ENCODE data around the gene CLDN14.
A peak's percentile ranks its signal among the peaks of the same experiment; 100 is the strongest.

The CLDN14 gene

DNA sequence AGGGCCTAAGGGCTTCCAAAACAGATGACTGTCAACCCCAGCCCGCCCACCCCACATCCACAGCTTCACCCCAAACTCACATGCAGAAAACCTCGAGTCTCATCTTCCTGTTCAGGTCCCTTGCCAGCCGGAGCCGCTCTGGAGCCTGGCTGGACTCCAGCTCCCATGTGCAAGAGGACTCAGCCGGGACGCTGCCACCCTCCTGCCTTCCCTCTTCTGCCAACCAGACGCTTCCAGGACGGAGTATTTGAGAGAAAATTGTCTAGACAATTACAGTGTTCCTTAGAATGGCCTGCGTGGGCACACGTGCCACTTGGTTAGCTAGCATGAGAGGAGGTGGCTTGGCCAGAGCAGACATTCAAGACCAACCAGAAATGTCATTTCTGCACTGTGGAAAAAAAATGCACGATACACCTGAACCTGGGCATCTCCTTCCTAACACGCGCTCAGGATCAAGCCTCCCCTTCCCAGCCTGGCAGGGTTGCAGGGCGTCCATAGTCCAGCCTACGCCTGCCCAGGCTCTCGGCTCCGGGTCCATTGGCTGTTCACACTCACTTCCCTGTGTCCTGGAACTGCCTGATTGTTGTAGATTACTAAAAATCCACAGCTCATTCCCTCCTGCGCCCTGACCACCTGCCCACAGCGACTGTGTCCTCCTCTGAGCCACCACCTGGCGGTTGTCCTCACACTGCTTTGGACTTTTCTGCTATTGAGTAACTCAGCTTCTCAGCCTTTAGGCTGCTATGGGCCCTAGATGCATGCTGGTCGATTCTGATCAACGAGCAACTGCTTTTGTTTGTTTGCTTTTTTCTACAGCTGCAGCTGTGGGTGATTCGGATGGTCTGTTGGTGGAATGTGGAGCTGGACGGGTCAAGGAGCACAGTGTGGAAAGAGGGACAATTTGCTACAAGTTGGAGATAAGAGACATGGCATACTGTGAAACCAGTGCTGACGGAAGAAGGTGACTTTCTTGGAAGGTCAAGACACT, at the start of gene CLDN14:
Gene CLDN14, minus strand, starts transcription at position 708 of the 988 bp plus-strand sequence. CDS start 18,427 bp downstream, outside the sequence.
- no peak for DNase-seq (ENCODE audit: low read depth)

- no peak for DNase-seq (ENCODE audit: low read depth)
These were observed 48.8 kb upstream of the CLDN14 start for GRCh38 chr21:36528716-36529115.

- no peak for DNase-seq (ENCODE audit: low read depth)
These were observed 47.4 kb upstream of the CLDN14 start for GRCh38 chr21:36527317-36527716.

GRCh38 chr21:36526104-36526503, 46.2 kb upstream of the CLDN14 start:
- no peak for DNase-seq (ENCODE audit: low read depth)

GRCh38 chr21:36524477-36524876, 44.6 kb upstream of the CLDN14 start:
- no peak for DNase-seq (ENCODE audit: low read depth)

DNA sequence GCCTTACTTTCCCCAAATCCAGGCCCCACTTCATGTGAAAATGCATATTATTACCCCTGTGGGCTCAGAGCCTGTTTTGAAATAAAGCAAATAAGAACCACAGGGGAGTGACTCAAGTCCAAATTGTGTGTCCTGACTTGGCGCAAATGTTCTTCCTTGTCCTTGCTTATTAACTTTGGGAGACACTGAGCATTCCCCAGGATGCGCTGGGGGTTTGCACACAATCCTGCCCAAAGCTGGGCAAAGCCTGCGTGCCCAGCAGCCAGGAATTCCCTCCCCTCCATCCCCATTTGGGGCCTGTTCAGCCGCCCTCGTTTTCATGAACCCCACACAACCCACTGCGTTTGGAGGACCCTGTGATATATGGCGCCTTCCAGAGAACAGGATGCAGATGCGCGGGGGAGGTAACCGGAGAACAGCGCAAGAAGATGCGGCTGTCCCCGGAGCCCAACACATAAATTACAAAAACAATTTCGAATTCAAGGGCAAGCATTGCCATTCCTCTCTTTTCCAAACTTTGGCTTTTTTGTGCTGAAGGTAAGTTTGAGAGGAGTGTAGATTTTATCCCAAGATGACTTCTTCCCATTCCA, 42.4 kb upstream of the CLDN14 start:
- no peak for DNase-seq (ENCODE audit: low read depth)

- no peak for DNase-seq (ENCODE audit: low read depth)
These were observed 39.1 kb upstream of the CLDN14 start for GRCh38 chr21:36518883-36519492.

GRCh38 chr21:36517366-36518075, 37.6 kb upstream of the CLDN14 start:
- DNase-seq (ENCODE audit: low read depth), result no peak

GRCh38 chr21:36516281-36516680, 36.4 kb upstream of the CLDN14 start:
- DNase-seq (ENCODE audit: low read depth), result no peak

GRCh38 chr21:36513430-36513829, 33.5 kb upstream of the CLDN14 start:
- DNase-seq (ENCODE audit: low read depth), result no peak

DNA sequence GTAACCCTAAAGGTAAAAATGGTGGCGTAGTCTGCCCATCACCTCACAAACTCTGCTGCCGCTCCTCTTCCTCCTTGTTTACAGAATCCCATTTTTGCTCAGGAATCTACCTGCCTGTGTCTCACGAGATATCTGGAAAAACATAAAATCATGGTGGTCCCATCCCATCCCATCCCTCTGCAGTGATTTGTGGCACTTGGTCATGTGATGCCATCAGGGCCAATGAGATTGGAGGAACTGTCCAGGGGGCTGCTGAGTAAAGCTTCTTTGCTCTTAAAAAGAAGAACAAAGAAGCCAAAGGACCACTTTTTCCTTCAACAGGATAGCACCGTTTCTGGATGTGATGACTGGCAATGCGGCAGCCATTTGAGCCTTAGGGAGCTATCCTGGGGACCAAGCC, 33.0 kb upstream of the CLDN14 start:
- no peak for DNase-seq (ENCODE audit: low read depth)

DNA sequence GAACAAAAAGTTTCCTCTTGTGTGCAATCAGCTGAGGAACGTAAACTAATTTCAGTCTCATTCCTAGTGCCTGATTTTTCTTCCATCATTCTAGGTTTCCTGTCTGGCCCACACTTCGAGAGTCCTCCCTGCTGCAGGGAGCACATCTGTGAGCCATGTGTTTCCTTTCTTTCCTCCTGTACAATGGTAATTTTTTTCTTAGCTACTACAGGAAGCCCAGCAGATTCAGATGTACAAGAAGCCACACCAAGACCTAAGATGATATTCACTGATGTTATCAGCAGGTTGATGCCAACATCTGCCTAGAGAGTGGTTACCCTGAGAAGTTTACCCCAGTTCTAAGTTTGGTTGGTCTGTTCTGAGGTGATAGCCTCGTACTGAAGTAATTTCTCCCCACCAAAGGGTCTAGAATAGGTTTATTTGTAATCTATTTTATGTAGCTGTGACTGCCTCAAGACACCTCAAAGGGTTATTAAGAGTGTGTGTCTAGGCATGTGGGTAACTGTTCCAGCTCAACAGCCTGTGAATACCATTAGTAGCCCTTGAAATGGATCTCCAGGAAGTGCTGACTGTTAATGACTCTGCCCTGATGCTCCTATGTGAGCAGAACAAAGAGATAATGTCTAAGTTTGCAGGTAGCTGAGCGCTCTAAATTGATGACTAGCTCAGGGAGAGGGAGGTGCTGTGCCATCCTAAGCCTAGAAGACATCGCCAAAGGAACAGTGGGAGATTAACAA, 31.7 kb upstream of the CLDN14 start:
- no peak for DNase-seq (ENCODE audit: low read depth)

DNA sequence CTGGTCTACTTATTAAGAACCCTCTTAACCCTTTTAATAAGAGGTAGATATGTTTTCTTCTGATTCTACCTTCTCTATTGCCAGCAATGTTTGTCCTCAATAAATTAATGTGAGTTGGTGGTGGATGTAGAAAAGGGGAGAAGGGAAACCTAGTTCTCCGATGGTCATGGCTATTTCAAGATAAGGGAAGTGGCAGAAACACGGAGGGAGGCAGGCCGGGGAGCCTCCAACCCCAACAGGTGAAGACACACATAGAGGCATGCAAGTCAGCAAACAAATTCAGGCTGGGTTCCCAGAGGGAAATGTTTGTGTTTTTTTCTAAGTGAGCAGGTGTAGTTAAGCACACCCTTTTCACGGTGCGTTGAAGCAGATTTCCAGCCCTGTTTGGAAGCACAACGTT, 31.0 kb upstream of the CLDN14 start:
- no peak for DNase-seq (ENCODE audit: low read depth)

GRCh38 chr21:36509973-36510664, 30.2 kb upstream of the CLDN14 start:
- DNase-seq (ENCODE audit: low read depth), result no peak

DNA sequence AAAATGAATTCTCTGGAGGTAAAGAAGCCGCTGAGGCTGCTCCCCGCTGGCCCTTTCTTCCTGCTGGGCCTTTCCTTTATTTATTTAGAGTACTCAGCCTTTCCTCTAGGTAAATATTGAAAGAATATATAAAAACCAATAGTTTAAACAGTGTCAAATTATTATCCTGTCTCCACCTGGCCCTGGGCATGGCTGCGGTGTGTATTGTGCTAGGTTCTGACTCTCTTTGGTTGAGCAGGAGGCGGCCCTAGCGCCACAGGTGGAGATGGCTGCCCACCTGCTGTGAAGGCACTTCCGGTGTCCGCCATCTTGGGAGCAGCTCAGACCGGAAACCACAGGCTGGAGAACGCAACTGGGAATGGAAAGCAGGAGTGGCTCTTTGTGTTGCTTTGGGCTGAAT, 29.0 kb upstream of the CLDN14 start:
- DNase-seq (ENCODE audit: low read depth), result no peak

DNA sequence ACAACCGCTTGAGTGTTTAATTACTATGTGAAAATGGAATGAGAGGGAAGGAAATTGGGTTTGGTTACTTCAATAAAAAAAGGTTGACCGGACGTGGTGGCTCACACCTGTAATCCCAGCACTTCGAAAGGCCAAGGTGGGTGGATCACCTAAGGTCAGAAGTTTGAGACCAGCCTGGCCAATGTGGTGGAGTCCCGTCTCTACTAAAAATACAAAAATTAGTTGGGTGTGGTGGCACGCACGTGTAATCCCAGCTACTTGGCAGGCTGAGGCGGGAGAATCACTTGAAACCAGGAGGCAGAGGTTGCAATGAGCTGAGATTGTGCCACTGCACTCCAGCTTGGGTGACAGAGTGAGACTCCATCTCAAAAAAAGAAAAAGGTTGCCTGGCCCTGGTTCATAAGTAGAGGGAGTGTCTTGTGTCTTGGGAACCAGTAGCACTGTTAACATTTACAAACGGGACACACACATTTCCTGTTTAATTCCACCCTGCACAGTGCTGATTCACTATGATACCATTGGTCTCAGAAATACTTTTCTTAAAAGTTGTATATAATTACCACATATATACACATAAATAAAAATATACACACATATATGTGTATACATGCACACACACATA, 27.6 kb upstream of the CLDN14 start:
- DNase-seq (ENCODE audit: low read depth), result peak; percentile 9

- DNase-seq (ENCODE audit: low read depth), result no peak
These were observed 26.6 kb upstream of the CLDN14 start for GRCh38 chr21:36506482-36506881.

GRCh38 chr21:36504067-36505058, 24.4 kb upstream of the CLDN14 start:
- DNase-seq (ENCODE audit: low read depth), result peak; percentile 62

DNA sequence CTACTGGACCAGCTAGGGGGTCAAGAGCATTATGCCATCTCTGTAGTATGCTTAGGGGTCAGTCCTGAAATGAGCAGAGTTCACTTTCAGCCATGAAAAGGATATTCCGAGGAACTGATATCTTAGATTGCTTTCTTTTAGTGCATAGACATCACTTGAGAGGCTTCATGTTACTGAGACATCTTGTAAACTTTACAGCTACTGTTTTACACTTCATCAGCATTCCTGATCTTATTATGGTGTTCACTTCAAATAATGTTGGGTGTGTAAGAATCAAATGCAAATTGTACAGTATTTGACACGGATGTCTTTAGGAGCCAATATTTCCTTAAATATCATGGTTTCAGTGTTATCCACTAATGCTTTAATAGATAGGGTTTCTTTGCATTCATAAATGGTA, 22.4 kb upstream of the CLDN14 start:
- DNase-seq (ENCODE audit: low read depth), result no peak
